Muscle of arm (tissue), 14 donors: Measurements from ENCODE around the gene DCT. TPM values are rescaled to one million over a fixed set of nuclear protein-coding genes. Genes with fewer than 3 reads are reported as not detected.
"Not testable (repeated sequence)": the region's sequence is repeated elsewhere in the genome, so short reads cannot be mapped to it uniquely, and the experiment has no call there.

ENCODE experiments used
- DNase-seq: peaks from one replicate; pipeline ENCODE4 v3.0.0-alpha.2; 2013
- long read RNA-seq, 11 donors: transcript quantifications; one replicate each; lab custom pipeline, GENCODE V29; 2026
- polyA plus RNA-seq, 12 donors: library from polyadenylated mRNA; unstranded; fragments of 120-200 nt; gene quantifications; one replicate each; pipeline ENCODE4 v1.2.1, GENCODE V29; 2013; ENCODE audit not compliant: insufficient read length in 12 of 12

Gene DCT
- 10 to 100 TPM in 2 of 12 donors, 1 to 10 TPM in 1, under 1 TPM in 7, not detected in 2; 0.10 to 52.6 (median 0.54) TPM for polyA plus RNA-seq
- long read RNA-seq, donor 1, result 0 reads
- long read RNA-seq, donor 2, result 0 reads
- long read RNA-seq, donor 3, result 0 reads
- long read RNA-seq, donor 4, result 0 reads
- long read RNA-seq, donor 5, result 0 reads
- long read RNA-seq, donor 6, result 0 reads
- long read RNA-seq, donor 7, result 0 reads
- long read RNA-seq, donor 8, result 0 reads
- long read RNA-seq, donor 9, full-length matches to known transcripts, result 1 of 1 reads
- long read RNA-seq, donor 9, partial matches to known transcripts, result 0 of 1 reads
- long read RNA-seq, donor 9, other reads (novel, unspliced or antisense), result 0 of 1 reads
- long read RNA-seq, donor 10, result 0 reads
- long read RNA-seq, donor 11, result 0 reads

GRCh38 chr13:94479616-94480015, at the start of gene DCT:
DCT (minus strand) TSS chr13:94479682; CDS start chr13:94479255, 427 bp downstream.
- no peak for DNase-seq

DNA sequence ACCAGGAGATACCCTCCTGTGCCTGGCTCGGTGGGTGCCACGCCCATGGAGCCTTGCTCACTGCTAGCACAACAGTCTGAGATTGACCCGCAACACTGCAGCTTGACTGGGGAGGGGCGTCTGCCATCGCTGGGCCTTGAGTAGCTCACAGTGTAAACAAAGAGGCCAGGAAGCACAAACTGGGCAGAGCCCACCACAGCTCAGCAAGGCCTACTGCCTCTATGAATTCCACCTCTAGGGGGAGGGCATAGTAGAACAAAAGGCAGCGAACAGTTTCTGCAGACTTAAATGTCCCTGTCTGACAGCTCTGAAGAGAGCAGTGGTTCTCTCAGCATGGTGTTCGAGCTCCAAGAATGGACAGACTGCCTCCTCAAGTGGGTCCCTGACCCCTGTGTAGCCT, 47.5 kb upstream of the DCT start:
- not testable (repeated sequence) for DNase-seq

DNA sequence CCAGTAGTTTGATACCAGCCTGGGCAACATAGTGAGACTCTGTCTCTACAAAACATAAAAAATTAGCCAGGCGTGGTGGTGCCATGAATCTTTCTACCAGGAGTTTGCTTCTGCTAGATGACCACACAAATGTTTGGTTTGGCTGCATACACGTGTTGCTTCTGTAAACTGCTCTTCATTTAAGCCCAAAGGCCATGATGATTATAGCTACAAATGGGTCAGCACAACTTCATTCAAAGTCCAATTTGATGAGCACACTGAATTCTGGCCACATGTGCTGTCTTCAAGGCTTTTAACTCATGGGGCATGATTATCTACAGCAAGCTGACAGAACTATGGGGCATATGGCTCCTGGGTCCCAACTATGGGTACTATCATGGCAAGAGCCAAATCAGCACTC, 46.3 kb upstream of the DCT start:
- DNase-seq, result no peak

DNA sequence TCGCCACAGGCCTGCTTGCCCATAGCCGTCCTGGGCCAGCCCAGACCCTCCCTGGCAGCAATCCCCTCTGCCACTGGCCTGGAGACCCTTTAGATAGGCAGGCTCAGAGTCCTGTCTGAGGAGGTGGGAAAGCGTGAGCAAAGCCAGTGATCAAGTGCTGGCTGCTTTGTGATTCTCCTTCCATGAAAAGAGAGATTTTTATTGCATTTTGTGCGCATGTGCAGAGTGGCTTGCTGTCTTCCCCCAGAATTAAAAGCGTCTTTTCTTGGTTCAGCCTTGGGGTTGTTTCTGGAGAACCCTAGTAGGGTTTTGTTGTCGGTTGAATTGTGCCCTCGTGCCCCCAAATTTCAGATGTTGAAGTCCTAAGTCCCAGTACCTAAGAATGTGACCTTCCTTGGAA, 44.9 kb upstream of the DCT start:
- DNase-seq, result no peak

DNA sequence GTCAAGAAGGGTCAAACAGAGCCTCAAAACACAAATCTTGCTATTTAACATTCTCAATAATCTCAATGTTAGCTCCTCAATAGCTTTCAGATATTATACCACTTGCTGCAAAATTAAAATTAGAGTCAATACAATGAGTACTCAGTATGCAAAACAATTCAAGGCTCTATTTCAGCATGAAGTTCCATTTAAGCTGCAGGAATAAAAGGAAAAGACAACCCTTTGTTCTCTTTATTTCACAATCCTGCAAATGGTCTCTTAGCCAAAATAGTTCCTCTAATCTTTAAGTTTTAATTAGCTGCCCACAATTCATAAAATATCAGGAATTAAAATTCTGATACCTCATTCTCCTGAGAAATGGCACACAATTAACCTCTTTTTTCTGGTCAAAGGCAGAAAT, 40.5 kb upstream of the DCT start:
- DNase-seq, result no peak

GRCh38 chr13:94516456-94516855, 37.0 kb upstream of the DCT start:
- no peak for DNase-seq

- no peak for DNase-seq
Observed at GRCh38 chr13:94515911-94516310, 36.4 kb upstream of the DCT start.

- DNase-seq, result no peak
Observed at GRCh38 chr13:94515374-94515773, 35.9 kb upstream of the DCT start.

DNA sequence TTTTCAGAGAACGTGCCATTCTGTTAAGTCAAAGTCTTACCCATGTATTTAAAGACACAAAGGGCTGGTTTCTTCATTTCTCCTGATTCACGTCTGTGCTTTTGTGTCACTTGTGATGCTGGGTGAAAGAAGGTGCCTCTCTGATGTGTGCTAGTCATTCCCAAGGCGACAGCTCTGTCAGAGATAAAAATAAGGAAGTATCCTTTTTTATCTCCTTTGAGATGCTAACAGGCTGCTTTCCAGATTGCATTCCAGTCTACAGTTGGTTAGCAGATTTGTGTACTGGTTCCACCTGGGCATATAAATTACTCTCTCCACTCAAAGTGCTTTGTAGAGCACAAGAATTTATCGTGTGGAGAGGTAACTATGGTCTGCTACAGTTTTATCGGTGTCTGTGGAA, 33.5 kb upstream of the DCT start:
- DNase-seq, result no peak

- no peak for DNase-seq
Observed at GRCh38 chr13:94505730-94506129, 26.2 kb upstream of the DCT start.

DNA sequence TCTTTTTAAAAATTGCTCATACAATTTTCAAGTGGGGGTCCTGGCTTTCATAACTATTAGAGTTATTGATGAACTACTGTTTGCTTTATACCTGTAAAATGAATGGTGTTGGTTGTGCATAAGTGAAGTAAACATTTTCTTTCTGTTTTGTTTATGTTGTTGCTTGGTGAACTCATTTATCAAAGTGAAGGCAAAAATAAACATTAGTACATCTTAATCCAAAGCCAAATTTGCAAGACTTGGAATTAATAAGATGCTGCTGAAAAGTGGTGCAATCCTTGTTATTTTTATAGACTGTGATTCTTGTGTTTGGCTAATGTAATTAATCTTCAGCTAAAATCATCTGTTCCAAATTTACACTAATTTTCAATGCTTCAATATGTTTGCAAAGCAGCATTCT, 24.4 kb upstream of the DCT start:
- no peak for DNase-seq

DNA sequence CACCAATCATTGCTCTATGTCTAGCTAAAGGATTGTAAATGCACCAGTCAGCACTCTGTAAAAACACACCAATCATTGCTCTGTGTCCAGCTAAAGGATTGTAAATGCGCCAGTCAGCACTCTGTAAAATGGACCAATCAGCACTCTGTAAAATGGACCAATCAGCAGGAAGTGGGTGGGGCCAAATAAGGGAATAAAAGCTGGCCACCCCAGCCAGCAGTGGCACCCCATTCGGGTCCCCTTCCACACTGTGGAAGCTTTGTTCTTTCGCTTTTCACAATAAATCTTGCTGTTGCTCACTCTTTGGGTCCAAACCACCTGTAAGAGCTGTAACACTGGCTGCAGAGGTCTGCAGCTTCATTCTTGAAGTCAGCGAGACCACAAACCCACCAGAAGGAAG, 19.3 kb upstream of the DCT start:
- not testable (repeated sequence) for DNase-seq

DNA sequence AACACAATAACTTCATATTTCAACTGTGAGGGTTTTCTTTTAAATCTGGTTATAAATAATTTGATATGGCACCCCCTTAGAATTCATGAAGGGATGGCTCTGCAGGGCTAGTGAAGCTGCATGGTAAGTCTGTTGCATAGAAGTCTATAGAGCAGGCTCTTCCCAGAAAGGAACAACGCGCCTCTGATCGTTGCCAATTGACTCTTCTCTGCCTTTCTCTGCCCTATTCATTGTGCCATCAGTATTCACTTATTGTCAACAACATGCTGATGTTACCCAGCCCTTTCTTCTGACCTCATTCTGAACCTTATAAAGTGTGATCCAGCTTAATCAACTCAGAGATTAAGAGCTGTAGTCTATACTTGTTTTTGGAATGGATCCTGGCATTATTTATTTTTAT, 16.3 kb upstream of the DCT start:
- no peak for DNase-seq

- no peak for DNase-seq
Observed at GRCh38 chr13:94494026-94494425, 14.5 kb upstream of the DCT start.

DNA sequence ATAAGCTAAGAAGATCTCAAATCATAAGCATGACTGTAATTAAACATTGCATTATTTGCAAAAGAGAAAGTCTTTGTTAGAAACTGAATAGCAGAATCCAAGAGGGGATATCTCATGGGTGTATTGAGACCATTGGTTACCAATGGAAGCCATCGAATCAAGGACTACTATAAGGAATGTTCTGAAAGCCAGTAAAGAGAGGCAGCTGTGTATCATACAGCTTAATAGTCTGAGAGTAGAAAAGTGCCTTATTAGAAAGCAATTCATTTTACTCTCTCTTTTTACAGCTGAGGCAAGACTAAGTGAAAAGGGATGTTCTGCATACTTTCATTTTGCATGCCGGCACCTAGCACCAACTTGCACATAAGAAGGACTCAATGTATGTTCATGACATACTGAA, 7.6 kb upstream of the DCT start:
- no peak for DNase-seq

DNA sequence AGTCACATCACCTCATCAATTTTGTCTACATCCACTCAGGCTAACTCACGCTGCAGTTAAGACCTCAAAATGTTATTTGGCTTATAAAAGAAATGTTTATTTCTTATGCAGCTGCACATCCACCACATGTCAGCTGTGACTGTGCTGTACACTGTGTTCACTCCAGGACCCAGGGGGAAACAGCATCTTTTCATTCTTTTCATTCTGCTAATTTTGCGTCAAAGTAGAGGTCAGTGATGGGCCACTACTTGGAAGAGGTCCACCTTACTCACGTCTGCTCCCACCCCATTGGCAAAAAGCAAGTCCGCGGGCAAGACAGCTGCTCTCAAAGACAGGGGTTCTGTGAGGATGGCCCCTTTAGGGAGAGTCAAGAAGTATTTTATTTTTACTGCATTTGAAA, 4.5 kb upstream of the DCT start:
- peak; percentile 46 for DNase-seq

- DNase-seq, result no peak
Observed at GRCh38 chr13:94481941-94482340, 2.5 kb upstream of the DCT start.

DNA sequence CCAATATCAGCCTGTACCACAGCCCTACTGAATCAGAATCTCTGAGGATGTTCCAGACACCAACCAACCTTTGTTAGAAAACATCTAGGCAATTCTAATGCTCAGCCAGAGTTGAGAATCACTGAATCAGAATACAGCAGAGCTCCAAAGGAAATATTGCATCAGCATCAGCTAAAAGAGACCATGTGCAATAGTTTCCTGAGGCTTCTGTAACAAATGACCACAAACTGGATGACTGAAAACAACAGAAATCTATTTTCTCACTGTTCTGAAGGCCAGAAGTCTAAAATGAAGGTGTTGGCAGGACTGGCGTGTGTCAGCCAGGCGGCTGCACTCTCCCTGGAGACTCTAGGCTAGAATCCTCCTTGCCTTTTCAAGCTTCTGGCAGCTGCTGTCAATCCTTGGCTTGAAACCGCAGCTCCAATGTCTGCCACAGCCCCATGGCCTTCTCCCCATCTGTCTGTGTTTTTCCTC, 1.2 kb upstream of the DCT start:
- peak; percentile 49 for DNase-seq

DNA sequence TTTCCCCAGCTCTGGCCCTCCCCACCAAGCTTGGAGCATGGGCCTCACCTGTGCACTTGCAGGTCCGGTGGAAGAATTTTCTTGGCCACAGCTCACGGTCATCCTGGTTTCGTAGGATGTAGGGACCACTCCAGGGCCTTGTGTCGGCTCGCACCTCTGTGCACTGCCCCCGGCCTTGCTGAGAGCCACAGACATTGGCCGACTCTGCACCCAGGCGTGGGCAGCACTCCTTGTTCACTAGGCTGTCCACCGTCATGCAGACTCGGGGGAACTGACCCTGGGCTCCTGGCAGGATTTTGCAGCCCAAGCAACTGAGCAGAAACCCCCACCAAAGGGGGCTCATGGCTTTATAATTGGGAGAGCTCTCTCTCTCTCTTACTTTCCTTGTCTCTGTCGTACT, 569 bp downstream of the DCT start:
- DNase-seq, result no peak

GRCh38 chr13:94470126-94470525, 9.4 kb downstream of the DCT start:
- no peak for DNase-seq

- no peak for DNase-seq
Observed at GRCh38 chr13:94464771-94465170, 14.7 kb downstream of the DCT start.

- no peak for DNase-seq
Observed at GRCh38 chr13:94462670-94463069, 16.8 kb downstream of the DCT start.

DNA sequence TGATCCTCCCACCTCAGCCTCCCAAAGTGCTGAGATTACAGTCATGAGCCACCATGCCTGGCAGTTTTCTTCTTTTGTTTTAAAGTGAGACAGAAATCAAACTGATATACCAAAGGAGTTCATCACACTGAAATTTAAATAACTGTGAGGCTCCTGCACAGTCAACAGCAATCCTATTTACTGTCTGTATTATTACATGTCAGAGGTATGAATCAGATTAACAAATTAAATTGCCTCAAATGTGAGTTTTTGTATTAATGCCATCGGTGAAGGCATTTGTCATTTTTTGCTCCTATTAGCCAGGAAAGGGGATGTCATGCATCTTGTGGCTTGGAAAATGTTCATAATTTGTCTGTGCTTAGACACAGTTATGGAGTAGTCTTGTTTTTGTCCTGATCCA, 20.4 kb downstream of the DCT start:
- DNase-seq, result no peak

DNA sequence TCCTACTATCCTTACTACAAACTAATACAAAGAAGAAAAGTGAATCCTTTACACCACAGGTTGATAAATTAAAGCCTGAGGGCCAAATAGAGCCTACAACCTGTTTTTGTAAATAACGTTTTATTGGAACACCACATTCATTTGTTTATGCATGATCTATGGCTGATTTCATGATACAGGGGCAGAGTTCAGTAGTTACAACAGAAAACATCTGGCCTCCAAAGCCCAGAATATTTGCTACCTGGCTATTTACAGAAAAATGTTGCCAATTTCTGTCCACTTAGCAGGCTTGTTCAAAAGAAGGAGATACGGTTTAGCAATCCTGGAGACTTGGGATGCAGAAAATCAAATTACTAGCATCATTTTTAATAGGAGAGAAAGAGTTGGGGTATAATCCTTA, 24.1 kb downstream of the DCT start:
- no peak for DNase-seq
